Erythroblast (primary cell): ENCODE results near the gene CALML4.

Experiments used
- GATA1 ChIP-seq: IDR thresholded peaks from 2 replicates; pipeline ENCODE4 v1.6.1; 2011; ENCODE audit warnings: low read depth, mild to moderate bottlenecking, control low read depth, low read length, moderate library complexity
- POLR2A ChIP-seq: IDR thresholded peaks from 2 replicates; pipeline ENCODE4 v1.6.1; 2011; ENCODE audit warnings: mild to moderate bottlenecking, low read length

- TF ChIP-seq POLR2A (no peak), GATA1 (no peak)
These were observed 18.0 kb upstream of the CALML4 start for GRCh38 chr15:68223171-68223570.
